A673 (cell line): ENCODE measurements around the gene LCE1B.

Experiments
- EZH2 ChIP-seq: fragments of 200-600 bp; sonication (generic); IDR thresholded peaks from 2 replicates; pipeline ENCODE4 v1.6.1; 2017; ENCODE audit warnings: borderline replicate concordance, low read depth, mild to moderate bottlenecking, mixed read lengths, antibody characterized with exemption, low read length; ENCODE audit not compliant: poor library complexity, severe bottlenecking
- TF ChIP-seq, protein P1 (sequence below): fragments of 300-800, 200-600 bp; sonication (generic); conservative IDR thresholded peaks from 2 replicates; pipeline ENCODE4 v1.5.1; 2017; ENCODE audit warnings: low read depth, mild to moderate bottlenecking, antibody characterized with exemption, low read length, moderate library complexity, mixed read lengths

GRCh38 chr1:152777510-152778137 is 34.1 kb upstream of the LCE1B start:
- no peak for TF ChIP-seq EZH2
- TF ChIP-seq, protein P1, sequence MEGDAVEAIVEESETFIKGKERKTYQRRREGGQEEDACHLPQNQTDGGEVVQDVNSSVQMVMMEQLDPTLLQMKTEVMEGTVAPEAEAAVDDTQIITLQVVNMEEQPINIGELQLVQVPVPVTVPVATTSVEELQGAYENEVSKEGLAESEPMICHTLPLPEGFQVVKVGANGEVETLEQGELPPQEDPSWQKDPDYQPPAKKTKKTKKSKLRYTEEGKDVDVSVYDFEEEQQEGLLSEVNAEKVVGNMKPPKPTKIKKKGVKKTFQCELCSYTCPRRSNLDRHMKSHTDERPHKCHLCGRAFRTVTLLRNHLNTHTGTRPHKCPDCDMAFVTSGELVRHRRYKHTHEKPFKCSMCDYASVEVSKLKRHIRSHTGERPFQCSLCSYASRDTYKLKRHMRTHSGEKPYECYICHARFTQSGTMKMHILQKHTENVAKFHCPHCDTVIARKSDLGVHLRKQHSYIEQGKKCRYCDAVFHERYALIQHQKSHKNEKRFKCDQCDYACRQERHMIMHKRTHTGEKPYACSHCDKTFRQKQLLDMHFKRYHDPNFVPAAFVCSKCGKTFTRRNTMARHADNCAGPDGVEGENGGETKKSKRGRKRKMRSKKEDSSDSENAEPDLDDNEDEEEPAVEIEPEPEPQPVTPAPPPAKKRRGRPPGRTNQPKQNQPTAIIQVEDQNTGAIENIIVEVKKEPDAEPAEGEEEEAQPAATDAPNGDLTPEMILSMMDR: peak; percentile 60
